Liver (tissue), 3 donors: ENCODE data around the gene FURIN.

Experiments
- JUND ChIP-seq, 2 donors: IDR thresholded peaks; 2 replicates each; pipeline ENCODE4 v1.6.1; 2016; ENCODE audit warnings: antibody characterized with exemption in 2 of 2
- RAD21 ChIP-seq, 2 donors: IDR thresholded peaks; 2 replicates each; pipeline ENCODE4 v1.6.1; 2016; ENCODE audit warnings: antibody characterized with exemption in 2 of 2, mild to moderate bottlenecking in 2 of 2
- RXRA ChIP-seq, 2 donors: IDR thresholded peaks; 2 replicates each; pipeline ENCODE4 v1.6.1; 2017 to 2018; ENCODE audit warnings: antibody characterized with exemption in 2 of 2, mild to moderate bottlenecking in 1 of 2
- SP1 ChIP-seq: IDR thresholded peaks from 2 replicates; pipeline ENCODE4 v1.6.1; 2018; ENCODE audit warnings: antibody characterized with exemption, mild to moderate bottlenecking
- TF ChIP-seq, protein P1 (sequence below): IDR thresholded peaks from 2 replicates; pipeline ENCODE4 v1.6.1; 2016; ENCODE audit warnings: antibody characterized with exemption, mild to moderate bottlenecking
- TF ChIP-seq, protein P2 (sequence below): fragments of 150-350 bp; IDR thresholded peaks from 2 replicates; pipeline ENCODE4 v1.5.1; 2017; ENCODE audit warnings: improper control_type of control experiment, low read depth, low read length; ENCODE audit not compliant: missing input control
- TF ChIP-seq, protein P3 (sequence below): IDR thresholded peaks from 2 replicates; pipeline ENCODE4 v1.6.1; 2016; ENCODE audit warnings: antibody characterized with exemption
- donor health status: healthy.
- donor health status: healthy.

DNA sequence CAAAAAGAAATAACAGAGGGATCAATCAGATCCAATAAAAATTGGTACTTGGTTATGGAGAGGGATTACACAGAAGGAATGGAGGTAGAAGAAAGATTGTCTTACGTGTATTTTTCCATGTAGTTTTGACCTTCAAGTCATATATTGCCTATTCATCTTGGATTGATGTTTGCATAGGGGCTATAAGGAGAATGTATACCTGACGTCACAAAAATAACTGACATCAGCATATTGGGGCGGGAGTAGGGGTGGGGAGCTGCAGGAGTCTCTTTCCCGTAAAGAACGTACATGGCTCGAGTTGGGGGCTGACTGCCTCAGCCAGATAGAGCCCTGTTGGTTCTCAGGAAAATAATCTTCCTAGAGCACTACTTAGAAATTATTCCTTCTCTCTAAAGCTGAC lies 5.9 kb upstream of the FURIN start:
- TF ChIP-seq, protein P1, sequence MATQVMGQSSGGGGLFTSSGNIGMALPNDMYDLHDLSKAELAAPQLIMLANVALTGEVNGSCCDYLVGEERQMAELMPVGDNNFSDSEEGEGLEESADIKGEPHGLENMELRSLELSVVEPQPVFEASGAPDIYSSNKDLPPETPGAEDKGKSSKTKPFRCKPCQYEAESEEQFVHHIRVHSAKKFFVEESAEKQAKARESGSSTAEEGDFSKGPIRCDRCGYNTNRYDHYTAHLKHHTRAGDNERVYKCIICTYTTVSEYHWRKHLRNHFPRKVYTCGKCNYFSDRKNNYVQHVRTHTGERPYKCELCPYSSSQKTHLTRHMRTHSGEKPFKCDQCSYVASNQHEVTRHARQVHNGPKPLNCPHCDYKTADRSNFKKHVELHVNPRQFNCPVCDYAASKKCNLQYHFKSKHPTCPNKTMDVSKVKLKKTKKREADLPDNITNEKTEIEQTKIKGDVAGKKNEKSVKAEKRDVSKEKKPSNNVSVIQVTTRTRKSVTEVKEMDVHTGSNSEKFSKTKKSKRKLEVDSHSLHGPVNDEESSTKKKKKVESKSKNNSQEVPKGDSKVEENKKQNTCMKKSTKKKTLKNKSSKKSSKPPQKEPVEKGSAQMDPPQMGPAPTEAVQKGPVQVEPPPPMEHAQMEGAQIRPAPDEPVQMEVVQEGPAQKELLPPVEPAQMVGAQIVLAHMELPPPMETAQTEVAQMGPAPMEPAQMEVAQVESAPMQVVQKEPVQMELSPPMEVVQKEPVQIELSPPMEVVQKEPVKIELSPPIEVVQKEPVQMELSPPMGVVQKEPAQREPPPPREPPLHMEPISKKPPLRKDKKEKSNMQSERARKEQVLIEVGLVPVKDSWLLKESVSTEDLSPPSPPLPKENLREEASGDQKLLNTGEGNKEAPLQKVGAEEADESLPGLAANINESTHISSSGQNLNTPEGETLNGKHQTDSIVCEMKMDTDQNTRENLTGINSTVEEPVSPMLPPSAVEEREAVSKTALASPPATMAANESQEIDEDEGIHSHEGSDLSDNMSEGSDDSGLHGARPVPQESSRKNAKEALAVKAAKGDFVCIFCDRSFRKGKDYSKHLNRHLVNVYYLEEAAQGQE = no peak
- TF ChIP-seq RXRA (IDR thresholded peaks at IDR 0.05) (no peak), RAD21 (IDR thresholded peaks at IDR 0.05) (no peak), JUND (IDR thresholded peaks at IDR 0.05) (no peak), SP1 (no peak)
- TF ChIP-seq, protein P2, sequence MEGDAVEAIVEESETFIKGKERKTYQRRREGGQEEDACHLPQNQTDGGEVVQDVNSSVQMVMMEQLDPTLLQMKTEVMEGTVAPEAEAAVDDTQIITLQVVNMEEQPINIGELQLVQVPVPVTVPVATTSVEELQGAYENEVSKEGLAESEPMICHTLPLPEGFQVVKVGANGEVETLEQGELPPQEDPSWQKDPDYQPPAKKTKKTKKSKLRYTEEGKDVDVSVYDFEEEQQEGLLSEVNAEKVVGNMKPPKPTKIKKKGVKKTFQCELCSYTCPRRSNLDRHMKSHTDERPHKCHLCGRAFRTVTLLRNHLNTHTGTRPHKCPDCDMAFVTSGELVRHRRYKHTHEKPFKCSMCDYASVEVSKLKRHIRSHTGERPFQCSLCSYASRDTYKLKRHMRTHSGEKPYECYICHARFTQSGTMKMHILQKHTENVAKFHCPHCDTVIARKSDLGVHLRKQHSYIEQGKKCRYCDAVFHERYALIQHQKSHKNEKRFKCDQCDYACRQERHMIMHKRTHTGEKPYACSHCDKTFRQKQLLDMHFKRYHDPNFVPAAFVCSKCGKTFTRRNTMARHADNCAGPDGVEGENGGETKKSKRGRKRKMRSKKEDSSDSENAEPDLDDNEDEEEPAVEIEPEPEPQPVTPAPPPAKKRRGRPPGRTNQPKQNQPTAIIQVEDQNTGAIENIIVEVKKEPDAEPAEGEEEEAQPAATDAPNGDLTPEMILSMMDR = no peak
- TF ChIP-seq, protein P3, sequence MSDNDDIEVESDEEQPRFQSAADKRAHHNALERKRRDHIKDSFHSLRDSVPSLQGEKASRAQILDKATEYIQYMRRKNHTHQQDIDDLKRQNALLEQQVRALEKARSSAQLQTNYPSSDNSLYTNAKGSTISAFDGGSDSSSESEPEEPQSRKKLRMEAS = no peak
